ENCODE results near the gene SVEP1. TPM values are rescaled to one million over a fixed set of nuclear protein-coding genes. Genes with fewer than 3 reads are reported as not detected.

The SVEP1 gene
- total and polyA plus RNA-seq, 10 donors: 0.98 to 44.9 (median 25.8) TPM

GRCh38 chr9:110509792-110510191 is 69.7 kb downstream of the SVEP1 start:
- TF ChIP-seq POLR2A (IDR thresholded peaks at IDR 0.05) (no peak), POLR2AphosphoS5 (IDR thresholded peaks at IDR 0.05) (no peak), CTCF (IDR thresholded peaks at IDR 0.05 in 8 of 11, conservative IDR thresholded peaks at IDR 0.05 in 3 of 11) (no peak)
- H3K4me1 ChIP-seq: no peaks in the 10 kb centered on the region
- no peaks in the 10 kb centered on the region for H3K27me3 ChIP-seq (replicated peaks in 1 of 7)
- no peak overlapping the region for H3K27ac ChIP-seq
- DNase-seq: no peak
- 50 to 64% (median 56%) methylated on average over 1 of the region's 1 CpG for WGBS, 5 donors
- no peaks in the 10 kb centered on the region for H3K9me3 ChIP-seq
- H3K36me3 ChIP-seq: no peaks in the 10 kb centered on the region
- intact Hi-C loops (cut with DNase I; ENCODE audit: low total_unique reads): no loop called here
- H3K4me3 ChIP-seq: no peak overlapping the region

- Histone ChIP-seq H3K36me3 (no peaks in the 10 kb centered on the region), H3K4me1 (no peaks in the 10 kb centered on the region), H3K4me3 (no peak overlapping the region), H3K27ac (no peak overlapping the region), H3K27me3 (replicated peaks in 1 of 7) (no peaks in the 10 kb centered on the region), H3K9me3 (no peaks in the 10 kb centered on the region)
- WGBS, 5 donors: 78 to 83% (median 82%) methylated on average over 3 of the region's 3 CpGs
- no peak for DNase-seq
- intact Hi-C loops (cut with DNase I; ENCODE audit: low total_unique reads): no loop called here
- TF ChIP-seq CTCF (IDR thresholded peaks at IDR 0.05 in 8 of 11, conservative IDR thresholded peaks at IDR 0.05 in 3 of 11) (no peak), POLR2A (IDR thresholded peaks at IDR 0.05) (no peak), POLR2AphosphoS5 (IDR thresholded peaks at IDR 0.05) (no peak)
Measured at GRCh38 chr9:110502842-110503241, 76.7 kb downstream of the SVEP1 start.

GRCh38 chr9:110499608-110500007 is 79.9 kb downstream of the SVEP1 start:
- H3K4me3 ChIP-seq: no peak overlapping the region
- H3K36me3 ChIP-seq: no peaks in the 10 kb centered on the region
- intact Hi-C loops (cut with DNase I; ENCODE audit: low total_unique reads): no loop called here
- H3K27ac ChIP-seq: no peak overlapping the region
- no peak for TF ChIP-seq POLR2A (IDR thresholded peaks at IDR 0.05)
- no peak for TF ChIP-seq POLR2AphosphoS5 (IDR thresholded peaks at IDR 0.05)
- no peak for TF ChIP-seq CTCF (IDR thresholded peaks at IDR 0.05 in 8 of 11, conservative IDR thresholded peaks at IDR 0.05 in 3 of 11)
- H3K4me1 ChIP-seq: no peaks in the 10 kb centered on the region
- H3K27me3 ChIP-seq (replicated peaks in 1 of 7): no peaks in the 10 kb centered on the region
- no peak for DNase-seq
- no peaks in the 10 kb centered on the region for H3K9me3 ChIP-seq
- 50 to 88% (median 71%) methylated on average over 1 of the region's 1 CpG for WGBS, 5 donors

- H3K27me3 ChIP-seq (replicated peaks in 1 of 7): no peaks in the 10 kb centered on the region
- no peaks in the 10 kb centered on the region for H3K36me3 ChIP-seq
- TF ChIP-seq POLR2A (IDR thresholded peaks at IDR 0.05) (no peak), POLR2AphosphoS5 (IDR thresholded peaks at IDR 0.05) (no peak), CTCF (IDR thresholded peaks at IDR 0.05 in 8 of 11, conservative IDR thresholded peaks at IDR 0.05 in 3 of 11) (no peak)
- H3K9me3 ChIP-seq: no peaks in the 10 kb centered on the region
- no peaks in the 10 kb centered on the region for H3K4me1 ChIP-seq
- no peak overlapping the region for H3K27ac ChIP-seq
- H3K4me3 ChIP-seq: no peak overlapping the region
- intact Hi-C loops (cut with DNase I; ENCODE audit: low total_unique reads): no loop called here
- no peak for DNase-seq
Measured at GRCh38 chr9:110487196-110487595, 92.3 kb downstream of the SVEP1 start.
